ENCODE measurements around the gene TMTC3. TPM values are rescaled to one million over a fixed set of nuclear protein-coding genes. Genes with fewer than 3 reads are reported as not detected.
"Not testable (repeated sequence)": the region's sequence is repeated elsewhere in the genome, so short reads cannot be mapped to it uniquely, and the experiment has no call there.

TMTC3 gene
- polyA plus RNA-seq (2014; cell fraction: cytosol; rRNA removed) = 7.5 and 7.9 TPM in 2 replicates
- polyA plus RNA-seq (2014; cell fraction: nucleus; rRNA removed) = 6.7 and 7.6 TPM in 2 replicates

DNA sequence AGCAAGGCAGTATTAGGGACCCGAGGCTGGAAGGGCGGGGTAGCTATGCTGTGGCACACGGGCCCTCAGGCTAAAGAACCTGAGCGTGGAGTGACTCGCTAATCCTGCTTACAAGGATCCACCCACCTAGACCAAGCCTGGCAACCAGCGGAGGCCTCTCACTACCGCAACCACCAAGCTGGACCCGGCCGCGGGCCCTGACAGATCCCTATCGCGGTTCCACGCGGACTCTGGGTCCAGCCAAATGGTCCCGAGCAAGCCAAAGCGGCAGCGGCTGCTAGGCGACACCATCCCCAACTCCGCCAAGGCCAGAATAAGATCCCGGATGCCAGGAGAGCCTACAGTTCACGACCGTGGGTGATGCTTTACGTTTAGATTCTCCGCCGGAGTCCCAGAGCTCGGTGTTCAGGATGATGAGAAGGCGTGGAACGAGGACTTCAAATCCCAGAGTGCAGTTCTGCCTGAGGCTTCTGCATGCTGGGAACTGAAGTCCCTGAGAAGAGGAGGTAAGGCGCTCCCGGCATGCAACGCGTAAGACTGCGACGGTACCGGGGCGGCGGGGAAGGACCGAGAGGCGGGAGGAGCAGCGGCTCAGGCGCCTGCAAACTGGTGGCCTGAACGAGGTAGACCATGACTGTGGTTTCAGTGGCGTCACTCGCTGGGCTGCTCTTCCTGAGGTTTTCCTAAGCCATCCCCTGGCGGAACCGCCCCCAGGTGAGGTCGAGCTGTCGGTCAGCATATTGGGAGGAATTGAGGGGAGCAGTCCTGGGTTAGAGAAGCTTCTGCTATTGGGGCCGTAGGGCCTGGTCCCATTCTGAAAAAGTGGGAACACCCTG, at the start of gene TMTC3, which contains the start of gene CEP290:
TMTC3 (plus strand) TSS at position 534 of the 836 bp plus-strand sequence. CDS start 6,009 bp downstream, outside the sequence.
CEP290 (minus strand) TSS at position 315 of the 836 bp plus-strand sequence. CDS start 781 bp downstream, outside the sequence.
- DNase-seq (ENCODE audit: low spot score) = peak; percentile 99

DNA sequence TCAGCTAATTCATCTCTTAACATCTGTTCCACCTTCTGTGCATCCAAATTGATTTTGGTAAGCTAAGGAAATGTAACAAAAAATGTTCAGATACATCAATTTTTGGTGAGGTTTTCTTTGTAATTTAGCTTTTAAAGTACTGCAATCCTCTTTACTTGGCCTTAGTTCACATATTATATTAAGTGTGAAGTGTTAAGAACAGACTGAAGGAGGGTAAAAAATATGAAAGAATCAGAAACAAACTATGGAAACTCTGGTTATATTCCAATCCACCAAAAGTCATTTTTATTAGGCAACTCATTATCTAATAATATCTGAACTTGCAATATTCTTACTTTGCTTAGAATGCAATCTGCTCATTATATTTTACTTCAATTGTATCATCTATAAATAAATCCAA, 49.3 kb upstream of the TMTC3 start:
- DNase-seq (ENCODE audit: low spot score) = no peak

GRCh38 chr12:88093573-88093972, 48.5 kb upstream of the TMTC3 start:
- no peak for DNase-seq (ENCODE audit: low spot score)

DNA sequence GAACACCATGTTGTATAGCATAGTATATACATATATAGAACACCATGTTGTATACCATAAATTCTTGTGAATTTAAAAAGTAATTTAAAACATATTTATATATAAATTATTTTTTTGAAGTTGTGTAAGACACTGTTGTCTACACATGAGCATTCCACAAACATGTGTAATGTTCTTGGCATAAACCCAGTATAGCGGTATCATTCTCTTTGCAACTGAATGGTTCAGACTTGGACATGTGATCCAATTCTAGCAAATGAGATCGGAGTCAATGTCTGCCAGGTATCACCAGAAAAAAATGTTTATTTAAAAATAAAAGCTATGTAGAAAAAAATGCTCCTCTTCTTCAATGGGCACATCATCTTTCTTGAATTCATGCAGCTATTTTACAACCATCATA, 34.1 kb upstream of the TMTC3 start:
- no peak for DNase-seq (ENCODE audit: low spot score)

DNA sequence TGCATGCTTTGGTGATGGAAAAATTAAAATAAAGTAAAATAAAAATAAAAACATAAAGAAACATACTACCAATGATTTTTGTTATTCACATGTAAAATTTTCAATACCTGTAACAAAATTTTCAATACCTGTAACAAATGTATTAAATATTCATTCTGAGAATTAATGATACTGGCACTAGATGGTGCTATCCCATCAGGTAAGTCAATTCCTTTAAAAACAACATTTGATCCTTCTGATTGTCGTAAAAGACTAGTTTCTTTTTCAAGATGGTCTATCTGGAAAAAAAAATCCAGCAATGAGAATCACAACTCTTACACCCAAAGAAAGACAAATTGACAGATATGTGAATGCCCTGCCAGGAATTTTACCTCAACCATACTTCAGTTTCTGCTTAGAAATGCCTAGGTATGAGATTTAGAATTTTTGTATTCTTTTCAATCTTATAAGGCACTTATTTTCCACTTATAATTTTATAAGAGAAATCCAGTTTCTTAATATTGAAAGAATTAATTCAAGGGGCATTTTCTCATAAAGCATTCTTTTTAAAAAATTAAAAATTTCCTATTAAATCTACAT, 30.9 kb upstream of the TMTC3 start:
- DNase-seq (ENCODE audit: low spot score) = peak; percentile 20

DNA sequence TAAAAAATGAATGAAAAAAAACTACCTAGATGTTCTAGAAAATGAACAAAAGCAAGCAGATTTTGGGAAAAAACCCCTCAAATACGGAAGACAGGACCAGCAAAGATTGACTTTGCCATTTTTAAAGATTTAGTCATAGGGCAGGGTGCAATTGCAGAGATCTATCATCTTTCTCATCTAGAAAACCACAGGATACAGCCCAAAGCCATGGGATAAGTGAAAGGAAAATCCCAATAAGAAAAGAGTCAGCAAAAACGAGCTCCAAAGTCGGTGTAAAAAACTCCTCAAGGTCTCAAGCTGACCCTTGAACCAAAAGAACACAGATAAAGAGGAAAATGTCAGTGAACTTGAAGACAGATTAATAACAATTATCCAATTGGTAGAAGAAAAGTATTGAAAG, 28.2 kb upstream of the TMTC3 start:
- no peak for DNase-seq (ENCODE audit: low spot score)

DNA sequence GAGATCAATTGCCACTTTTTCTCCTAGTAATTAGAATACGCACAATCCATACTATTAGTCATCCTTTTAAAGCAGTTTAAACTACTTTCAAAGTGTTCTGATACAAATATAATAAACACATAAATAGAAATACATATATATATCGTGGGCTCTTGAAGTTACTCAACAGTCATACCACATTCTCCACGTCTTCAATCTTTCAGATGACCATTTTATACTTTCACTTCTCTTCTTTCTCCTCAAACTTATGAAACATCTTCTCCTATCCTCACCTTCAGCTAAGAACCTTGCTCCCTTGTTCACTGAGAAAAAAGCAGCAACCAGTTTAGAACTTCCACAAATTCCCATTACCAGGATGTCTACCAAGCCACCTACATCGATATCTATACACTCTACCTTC, 19.4 kb upstream of the TMTC3 start:
- DNase-seq (ENCODE audit: low spot score) = no peak

DNA sequence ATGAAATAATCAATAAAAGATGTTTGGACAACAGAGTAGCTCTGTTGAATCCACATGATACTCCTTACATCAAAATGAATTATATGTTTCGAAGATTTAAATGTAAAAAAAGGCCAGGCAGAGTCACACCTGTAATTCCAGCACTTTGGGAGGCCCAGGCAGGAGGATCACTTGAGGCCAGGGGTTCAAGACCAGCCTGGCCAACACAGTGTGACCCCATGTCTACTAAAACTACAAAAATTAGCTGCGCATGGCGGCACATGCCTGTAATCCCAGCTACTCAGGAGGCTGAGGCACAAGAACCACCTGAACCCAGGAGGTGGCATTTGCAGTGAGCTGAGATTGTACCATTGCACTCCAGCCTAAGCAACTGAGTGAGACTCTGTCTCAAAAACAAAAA, 15.0 kb upstream of the TMTC3 start:
- DNase-seq (ENCODE audit: low spot score) = no peak

DNA sequence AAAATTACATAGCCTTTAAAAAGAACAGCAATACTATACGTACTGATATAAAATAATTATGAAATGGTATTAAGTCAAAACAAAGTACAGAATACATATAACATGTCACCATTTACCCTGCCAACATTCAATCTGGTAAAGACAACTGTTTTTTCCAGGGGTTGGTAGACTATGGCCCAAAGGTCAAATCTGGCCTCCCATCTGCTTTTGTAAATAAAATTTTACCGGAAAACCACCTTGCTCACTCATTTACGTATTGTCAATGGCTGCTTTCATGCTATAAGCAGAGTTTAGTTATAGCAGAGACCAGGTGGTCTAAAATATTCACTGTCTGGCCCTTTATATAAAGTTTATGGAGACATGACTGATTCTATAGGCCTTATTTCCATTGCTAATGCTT, 14.3 kb upstream of the TMTC3 start:
- DNase-seq (ENCODE audit: low spot score) = no peak

DNA sequence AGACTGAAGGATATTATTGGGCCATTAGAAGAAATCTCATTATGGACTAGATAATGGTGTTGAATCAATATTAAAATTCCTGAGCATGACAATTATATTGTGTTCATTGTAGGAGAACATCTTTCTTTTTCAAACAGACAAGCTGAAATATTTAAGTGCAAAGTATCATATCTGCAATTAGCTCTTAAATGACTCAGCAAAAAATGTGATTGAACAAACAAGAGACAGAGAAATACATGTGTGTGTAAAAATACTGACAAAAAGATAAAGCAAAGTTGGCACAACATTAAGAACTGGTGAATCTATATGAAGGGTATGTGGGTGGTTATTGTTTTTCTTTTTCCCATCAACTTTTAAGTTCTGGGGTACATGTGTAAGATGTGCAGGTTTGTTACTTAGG, 9.7 kb upstream of the TMTC3 start:
- DNase-seq (ENCODE audit: low spot score) = no peak

- DNase-seq (ENCODE audit: low spot score) = not testable (repeated sequence)
These were observed 8.9 kb upstream of the TMTC3 start for GRCh38 chr12:88133181-88133580.

- not testable (repeated sequence) for DNase-seq (ENCODE audit: low spot score)
These were observed 2.4 kb upstream of the TMTC3 start for GRCh38 chr12:88139711-88140110.

DNA sequence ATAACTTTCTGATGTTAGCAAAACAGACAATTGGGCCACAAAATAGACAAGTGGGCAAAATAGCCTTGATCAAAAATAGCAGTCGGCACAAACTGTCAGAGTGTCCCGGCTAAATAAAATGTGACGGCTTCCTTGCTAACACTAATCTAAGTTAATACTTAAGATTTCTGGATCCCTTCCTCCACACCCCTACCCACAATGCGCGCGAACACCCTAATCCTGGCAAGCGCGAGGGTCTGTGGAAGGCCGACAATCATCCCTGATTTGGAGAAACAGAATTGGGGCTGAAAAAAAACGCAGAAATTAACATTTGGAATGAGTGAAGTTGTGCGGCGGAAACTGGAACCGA, 708 bp upstream of the TMTC3 start:
- DNase-seq (ENCODE audit: low spot score) = no peak

DNA sequence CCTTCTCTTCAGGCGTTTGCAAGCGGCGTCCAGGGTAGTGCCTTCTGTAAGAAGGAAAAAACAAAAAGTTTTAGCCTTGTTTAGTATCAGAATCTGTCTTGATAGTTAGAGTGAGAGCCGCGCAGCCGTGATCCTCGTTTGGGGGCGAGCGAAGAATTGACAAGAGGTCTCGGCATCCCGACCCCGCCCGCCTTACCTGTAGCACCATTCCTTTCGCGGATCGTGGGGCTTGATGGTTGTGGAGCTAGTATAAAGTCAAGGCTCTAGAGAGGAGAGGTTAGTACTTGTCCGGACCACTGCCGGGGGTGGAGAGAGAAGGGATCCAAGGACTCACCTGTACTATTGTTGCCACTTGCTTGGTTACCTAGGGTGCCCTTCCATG, 494 bp downstream of the TMTC3 start:
- DNase-seq (ENCODE audit: low spot score) = no peak

DNA sequence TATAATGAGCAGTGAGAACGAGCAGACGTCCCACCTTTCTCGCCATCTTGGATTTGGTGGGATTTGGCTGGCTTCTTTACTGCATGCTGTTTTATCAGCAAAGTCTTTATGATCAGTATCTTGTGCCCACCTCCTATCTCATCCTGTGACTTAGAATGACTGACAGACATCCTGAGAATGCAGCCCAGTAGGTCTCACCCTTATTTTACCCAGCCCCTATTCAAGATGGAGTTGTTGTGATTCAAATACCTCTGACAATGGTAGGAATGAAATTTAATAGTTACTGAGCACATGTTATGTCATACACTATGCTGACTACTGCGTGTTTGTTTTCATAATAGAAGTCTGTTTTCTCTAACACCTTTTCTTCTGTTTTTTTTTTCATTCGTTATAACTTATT, 1.9 kb downstream of the TMTC3 start:
- DNase-seq (ENCODE audit: low spot score) = no peak

DNA sequence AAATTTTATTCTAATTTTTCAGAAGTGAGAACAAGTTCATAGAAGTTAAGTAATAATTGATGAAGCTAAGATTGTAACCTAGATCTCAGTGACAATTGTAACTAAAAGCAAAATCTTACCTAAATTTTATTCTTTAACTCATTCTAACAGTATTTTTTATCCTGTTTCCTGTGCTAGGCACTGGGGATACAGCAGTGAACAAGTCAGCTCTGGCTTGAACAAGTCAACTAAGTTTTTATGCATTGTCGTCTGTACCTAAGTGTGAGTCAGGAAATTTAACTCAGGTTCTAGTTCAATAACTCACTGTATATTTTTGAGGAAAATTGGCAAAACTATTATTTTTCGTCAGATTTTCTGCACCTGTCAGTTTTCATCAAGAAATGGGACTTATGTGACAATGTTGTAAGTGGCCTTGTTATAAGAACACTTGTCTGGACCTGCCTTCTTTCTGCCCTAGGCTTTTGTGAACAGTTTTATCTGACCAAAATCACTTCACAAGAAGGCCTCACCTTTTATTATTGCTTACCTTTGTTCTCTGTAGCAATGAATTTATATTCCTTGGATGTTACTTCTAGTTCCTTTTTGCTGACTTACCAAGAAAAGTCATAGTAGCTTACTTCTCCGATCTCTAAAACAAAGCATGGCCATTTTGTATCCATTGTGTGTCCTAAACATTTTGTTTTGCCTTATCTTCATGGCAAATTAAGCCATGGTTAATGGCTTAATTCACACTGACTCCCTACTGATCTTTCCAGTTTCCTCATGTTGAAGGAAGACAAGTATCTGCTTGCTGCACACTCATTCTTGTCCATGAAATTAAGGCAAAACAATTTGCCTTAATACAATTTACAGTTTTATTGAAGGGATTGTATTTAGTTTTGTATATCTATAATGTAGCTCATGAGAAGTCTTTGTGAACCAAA, 2.7 kb downstream of the TMTC3 start:
- DNase-seq (ENCODE audit: low spot score) = no peak

DNA sequence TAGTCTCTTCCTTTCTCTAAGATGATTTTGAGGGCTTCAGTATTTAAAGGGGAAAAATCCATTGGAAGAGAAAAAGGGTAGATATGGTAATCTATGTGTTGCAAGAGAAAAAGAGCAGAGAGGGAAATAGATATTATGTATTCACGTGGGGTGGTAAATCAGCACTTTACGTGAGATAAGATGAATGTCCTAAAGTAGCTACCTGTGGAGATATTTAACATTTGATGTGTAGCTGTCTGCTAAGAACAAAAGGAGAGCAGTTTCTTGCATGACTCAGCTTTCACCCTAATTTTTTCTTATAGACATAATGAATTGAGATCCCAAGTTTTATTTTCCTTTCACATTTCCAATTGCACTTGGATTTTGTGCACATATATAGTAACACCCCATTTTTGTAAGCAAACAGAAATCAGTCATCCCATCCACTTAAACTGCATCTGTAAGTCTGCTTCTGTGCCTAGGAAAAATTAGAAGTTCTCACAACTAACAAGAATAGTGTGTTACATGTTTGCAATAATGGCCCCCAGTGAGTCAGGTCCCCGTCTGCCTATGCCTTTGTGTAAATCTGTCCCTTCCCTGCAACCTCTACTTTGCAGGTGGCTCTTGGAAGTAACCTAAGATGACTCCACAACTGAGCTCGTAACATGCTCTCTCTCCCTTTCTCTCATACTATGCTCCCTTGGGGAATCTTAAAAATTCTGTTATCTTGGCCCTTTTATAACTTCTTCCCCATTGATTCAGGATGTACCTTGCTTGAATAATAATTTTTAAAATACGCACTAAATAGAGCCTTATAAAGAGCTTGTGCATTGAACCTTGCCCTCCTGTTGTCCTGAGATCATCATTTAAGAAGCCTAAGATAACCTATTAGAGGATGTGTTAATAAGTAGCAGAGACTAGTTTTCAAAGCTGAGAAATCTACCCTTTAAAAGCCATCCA, 3.7 kb downstream of the TMTC3 start:
- no peak for DNase-seq (ENCODE audit: low spot score)

DNA sequence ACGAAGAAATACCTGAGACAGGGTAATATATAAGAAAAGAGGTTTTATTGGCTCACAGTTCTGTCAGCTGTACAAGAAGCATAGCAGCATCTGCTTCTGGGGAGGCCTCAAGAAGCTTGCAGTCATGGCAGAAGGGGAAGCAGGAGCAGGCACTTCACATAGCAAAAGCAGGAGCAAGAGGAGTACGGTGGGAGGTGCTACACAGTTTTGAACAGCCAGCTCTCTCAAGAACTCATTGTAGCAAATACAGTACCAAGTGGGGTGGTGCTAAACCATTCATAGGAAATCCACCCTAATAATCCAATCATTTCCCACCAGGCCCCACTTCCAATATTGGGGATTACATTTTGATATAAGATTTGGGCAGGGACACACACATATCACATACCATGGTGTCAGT, 8.0 kb downstream of the TMTC3 start:
- DNase-seq (ENCODE audit: low spot score) = no peak

GRCh38 chr12:88153959-88154358, 11.9 kb downstream of the TMTC3 start:
- peak; percentile 22 for DNase-seq (ENCODE audit: low spot score)

DNA sequence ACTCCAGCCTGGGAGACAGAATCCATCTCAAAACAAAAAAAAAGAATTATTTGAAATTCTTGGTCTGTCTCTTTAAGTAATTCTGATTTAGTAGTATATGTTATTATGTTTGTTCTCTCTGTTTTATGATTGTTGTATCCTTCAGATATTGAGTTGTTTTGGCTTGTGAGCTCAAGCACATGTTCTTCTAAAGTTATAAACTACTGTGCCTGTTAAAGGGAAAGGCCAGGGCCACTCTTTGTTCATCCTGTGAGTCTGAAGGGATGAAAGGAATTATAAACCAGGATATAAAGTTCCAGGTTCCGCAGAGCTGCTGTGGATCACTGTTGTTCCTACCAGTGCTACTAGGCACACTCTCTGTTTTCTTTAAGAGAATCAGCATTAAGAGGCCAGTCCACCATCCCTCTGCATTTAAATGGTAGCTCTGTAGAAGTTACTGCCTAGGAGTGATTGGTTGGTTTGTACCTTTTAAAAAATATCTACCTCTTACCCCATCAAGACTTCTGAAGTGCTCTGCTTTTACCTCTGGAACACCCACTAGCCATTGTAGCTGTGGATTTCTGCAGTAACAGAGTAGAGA, 14.1 kb downstream of the TMTC3 start:
- DNase-seq (ENCODE audit: low spot score) = no peak

- no peak for DNase-seq (ENCODE audit: low spot score)
These were observed 21.3 kb downstream of the TMTC3 start for GRCh38 chr12:88163371-88163770.

All from SK-N-DZ (cell line).